AG04450 (cell line): ENCODE data around the gene DNHD1. TPM values are rescaled to one million over a fixed set of nuclear protein-coding genes. Genes with fewer than 3 reads are reported as not detected.

Experiments
- CTCF ChIA-PET: fragments of 300-600, 350-600 bp; formaldehyde crosslinking; extraction: SDS; loops from one replicate; lab custom pipeline; 2022; ENCODE audit warnings: antibody characterized with exemption, inconsistent platforms; lab: Charles Lee
- POLR2A ChIA-PET: fragments of 350-600 bp; formaldehyde crosslinking; extraction: SDS; loops from one replicate; lab custom pipeline; 2021; ENCODE audit warnings: antibody characterized with exemption, inconsistent platforms; lab: Yijun Ruan, JAX
- DNase-seq: peaks from one replicate; pipeline ENCODE4 v3.0.0-alpha.2; 2011; ENCODE audit warnings: low read depth, low spot score
- H3K27ac ChIP-seq: one replicate; pipeline ENCODE4 v1.5.1; 2012; ENCODE audit warnings: low read depth, low read length, control low read depth
- H3K27me3 ChIP-seq: one replicate; pipeline ENCODE4 v1.6.0; 2012; ENCODE audit warnings: low read length; ENCODE audit not compliant: control insufficient read depth, insufficient read depth
- H3K4me3 ChIP-seq: 2 replicates; pipeline ENCODE4 v1.5.1; 2011; ENCODE audit warnings: mild to moderate bottlenecking, low read depth, low read length, control low read depth
- H3K9me3 ChIP-seq: 2 replicates; pipeline ENCODE4 v1.5.1; 2012; ENCODE audit warnings: low read length; ENCODE audit not compliant: control insufficient read depth, insufficient read depth
- polyA plus RNA-seq: library from polyadenylated mRNA; depleted of rRNA; stranded (reverse); fragments of >200 nt; gene quantifications from 2 replicates; pipeline ENCODE4 v1.2.3, GENCODE V29; 2011
- TF ChIP-seq, protein P1 (sequence below): IDR thresholded peaks from 2 replicates; pipeline ENCODE4 v1.5.1; 2011; ENCODE audit warnings: low read depth, low read length, control low read depth, inconsistent platforms

DNHD1 gene
- polyA plus RNA-seq, 1 experiment = 2.2 TPM

DNA sequence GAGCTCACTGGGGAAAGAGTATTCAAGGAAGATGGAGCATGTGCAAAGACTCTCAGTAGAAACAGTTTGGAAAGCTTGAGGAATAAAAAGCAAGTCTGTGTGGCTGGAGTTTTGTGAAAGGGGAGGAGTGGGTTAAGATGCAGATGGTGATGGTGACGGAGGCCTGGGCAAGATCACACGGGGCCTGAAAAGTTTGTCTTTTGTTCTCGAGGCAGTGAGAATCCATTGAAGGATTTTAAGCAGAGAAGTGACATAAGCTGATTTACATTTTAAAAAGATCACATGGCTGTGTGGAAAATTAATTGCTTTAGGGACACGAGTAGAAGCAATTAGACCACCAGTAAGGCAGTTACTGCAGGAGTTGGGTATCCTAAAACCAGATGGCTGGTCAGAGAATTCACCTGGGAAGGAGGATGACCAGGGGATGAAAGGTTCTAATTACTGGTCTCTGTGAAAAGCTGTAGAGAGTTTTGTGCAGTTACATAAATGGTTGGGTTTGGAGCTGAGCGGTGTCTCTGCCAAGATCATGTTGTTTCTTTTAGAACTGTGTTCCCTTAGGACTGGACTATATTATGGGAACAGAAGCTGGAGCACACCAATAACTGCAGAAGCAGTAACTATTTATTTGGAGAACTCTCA is 99.3 kb downstream of the DNHD1 start:
- TF ChIP-seq, protein P1, sequence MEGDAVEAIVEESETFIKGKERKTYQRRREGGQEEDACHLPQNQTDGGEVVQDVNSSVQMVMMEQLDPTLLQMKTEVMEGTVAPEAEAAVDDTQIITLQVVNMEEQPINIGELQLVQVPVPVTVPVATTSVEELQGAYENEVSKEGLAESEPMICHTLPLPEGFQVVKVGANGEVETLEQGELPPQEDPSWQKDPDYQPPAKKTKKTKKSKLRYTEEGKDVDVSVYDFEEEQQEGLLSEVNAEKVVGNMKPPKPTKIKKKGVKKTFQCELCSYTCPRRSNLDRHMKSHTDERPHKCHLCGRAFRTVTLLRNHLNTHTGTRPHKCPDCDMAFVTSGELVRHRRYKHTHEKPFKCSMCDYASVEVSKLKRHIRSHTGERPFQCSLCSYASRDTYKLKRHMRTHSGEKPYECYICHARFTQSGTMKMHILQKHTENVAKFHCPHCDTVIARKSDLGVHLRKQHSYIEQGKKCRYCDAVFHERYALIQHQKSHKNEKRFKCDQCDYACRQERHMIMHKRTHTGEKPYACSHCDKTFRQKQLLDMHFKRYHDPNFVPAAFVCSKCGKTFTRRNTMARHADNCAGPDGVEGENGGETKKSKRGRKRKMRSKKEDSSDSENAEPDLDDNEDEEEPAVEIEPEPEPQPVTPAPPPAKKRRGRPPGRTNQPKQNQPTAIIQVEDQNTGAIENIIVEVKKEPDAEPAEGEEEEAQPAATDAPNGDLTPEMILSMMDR = no peak
- POLR2A ChIA-PET = no interaction called here
- H3K27me3 ChIP-seq = no peaks in the 10 kb centered on the region
- CTCF ChIA-PET = interaction anchor here (0.9 to 1.1 kb wide), 3 partner anchors 87 to 217 kb away, joined by 3 to 5 read pairs (median 4); partner anchors contain the start of gene MRPL17
- no peak overlapping the region for H3K4me3 ChIP-seq
- H3K27ac ChIP-seq = no peak overlapping the region
- no peak for DNase-seq
- no peaks in the 10 kb centered on the region for H3K9me3 ChIP-seq

- DNase-seq = no peak
- TF ChIP-seq, protein P1 = no peak
- H3K4me3 ChIP-seq = no peak overlapping the region
- H3K27me3 ChIP-seq = no peaks in the 10 kb centered on the region
- H3K9me3 ChIP-seq = no peaks in the 10 kb centered on the region
- ChIA-PET CTCF (interaction anchor here (0.6 to 1.0 kb wide), 2 partner anchors 68 to 70 kb away, joined by 3 to 5 read pairs; no protein-coding TSS in a partner anchor), POLR2A (no interaction called here)
- no peak overlapping the region for H3K27ac ChIP-seq
These were observed 101.5 kb downstream of the DNHD1 start for GRCh38 chr11:6598555-6598954.

DNA sequence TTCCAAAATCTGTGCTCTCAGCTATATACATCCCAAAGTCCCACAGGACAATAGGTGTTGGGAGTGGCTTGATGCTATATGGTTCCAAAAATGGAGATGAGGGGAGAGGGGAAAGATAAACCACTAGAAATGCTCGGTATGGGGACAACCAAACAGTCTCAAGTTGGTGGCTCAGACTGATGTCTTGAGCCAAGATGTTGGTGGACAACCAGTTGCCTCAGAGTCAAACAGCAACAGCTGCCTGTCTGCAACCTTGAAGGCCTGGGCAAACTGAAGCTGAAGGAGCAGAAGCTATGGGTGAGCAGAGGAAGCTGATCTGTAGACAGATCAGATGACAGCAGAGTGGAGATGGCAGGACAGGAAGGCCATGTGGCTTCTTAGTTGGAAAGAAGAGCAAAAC is 102.4 kb downstream of the DNHD1 start:
- no peak for DNase-seq
- POLR2A ChIA-PET = no interaction called here

DNA sequence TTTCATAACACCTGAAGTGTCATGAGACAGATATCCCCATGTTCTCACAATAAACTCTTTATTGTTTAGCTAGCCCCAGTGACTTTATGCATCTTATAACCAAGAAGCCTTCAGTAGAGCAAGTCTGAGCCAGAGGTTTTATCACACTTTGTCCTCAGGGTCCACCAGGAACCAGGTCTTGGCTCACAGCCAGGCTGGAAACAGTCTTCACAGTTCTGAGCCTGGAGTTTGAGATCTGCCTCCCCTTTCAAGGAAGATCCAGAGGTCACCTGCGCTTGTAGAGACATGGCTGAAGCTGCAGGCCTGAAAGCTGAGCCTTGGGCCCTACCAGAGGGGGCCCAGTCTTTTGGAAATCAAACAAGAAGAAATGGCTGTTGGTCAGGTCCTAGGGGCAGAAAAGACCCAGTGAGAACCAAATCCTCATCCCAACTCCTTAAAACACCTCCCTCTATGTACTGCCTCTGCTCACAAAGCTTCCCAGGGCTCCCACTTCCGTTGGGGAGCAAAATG is 102.9 kb downstream of the DNHD1 start:
- no peak for DNase-seq
- POLR2A ChIA-PET = no interaction called here
- no peak overlapping the region for H3K27ac ChIP-seq
- no peaks in the 10 kb centered on the region for H3K9me3 ChIP-seq
- TF ChIP-seq, protein P1 = no peak
- H3K27me3 ChIP-seq = no peaks in the 10 kb centered on the region
- H3K4me3 ChIP-seq = no peak overlapping the region
- CTCF ChIA-PET = interaction anchor here (1.1 to 1.7 kb wide), 2 partner anchors 13 to 84 kb away, joined by 3 to 6 read pairs; partner anchors contain the start of gene MRPL17

More for the DNA sequence above, 102.4 kb downstream of the DNHD1 start:
- TF ChIP-seq, protein P1 = no peak
- Histone ChIP-seq H3K27ac (no peak overlapping the region), H3K4me3 (no peak overlapping the region), H3K27me3 (no peaks in the 10 kb centered on the region), H3K9me3 (no peaks in the 10 kb centered on the region)
- CTCF ChIA-PET = interaction anchor here (1.1 to 1.7 kb wide), 2 partner anchors 14 to 84 kb away, joined by 3 to 6 read pairs; partner anchors contain the start of gene MRPL17

DNA sequence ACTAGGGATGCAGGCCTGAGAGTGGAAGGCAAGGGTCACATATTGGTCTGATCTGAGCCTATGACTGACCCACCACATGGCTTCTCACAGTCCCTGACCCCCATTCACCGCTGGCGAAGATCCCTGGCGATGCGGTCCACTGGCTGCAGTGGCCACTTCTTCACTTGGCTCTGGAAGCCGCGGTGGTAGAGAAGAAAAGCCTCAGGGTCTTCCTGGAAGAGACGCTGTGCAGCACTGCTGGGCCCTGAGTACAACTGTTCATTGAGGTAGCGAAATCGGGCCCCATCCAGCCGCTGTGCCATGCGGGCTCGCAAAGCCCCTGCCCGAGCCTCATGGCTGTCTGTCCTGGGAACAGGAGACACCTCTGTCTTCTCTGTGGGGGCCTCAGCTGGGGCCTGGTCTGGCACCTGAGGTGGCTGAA is 104.0 kb downstream of the DNHD1 start:
- TF ChIP-seq, protein P1 = no peak
- POLR2A ChIA-PET = no interaction called here
- no peaks in the 10 kb centered on the region for H3K9me3 ChIP-seq
- no peaks in the 10 kb centered on the region for H3K27me3 ChIP-seq
- H3K4me3 ChIP-seq = no peak overlapping the region
- CTCF ChIA-PET = no interaction called here
- no peak for DNase-seq
- no peak overlapping the region for H3K27ac ChIP-seq
